B cell (primary cell): Measurements from ENCODE around the gene HOXB9.

Experiments used
- EZH2 ChIP-seq: IDR thresholded peaks from 2 replicates; pipeline ENCODE4 v1.6.1; 2012; ENCODE audit warnings: borderline replicate concordance, low read depth, mild to moderate bottlenecking, moderate library complexity, low read length; ENCODE audit not compliant: insufficient read depth, poor library complexity, severe bottlenecking
- TF ChIP-seq, protein P1 (sequence below): fragments of 200-600 bp; IDR thresholded peaks from one replicate; pipeline ENCODE4 v1.8.0; 2022; ENCODE audit warnings: antibody characterized with exemption, mild to moderate bottlenecking

DNA sequence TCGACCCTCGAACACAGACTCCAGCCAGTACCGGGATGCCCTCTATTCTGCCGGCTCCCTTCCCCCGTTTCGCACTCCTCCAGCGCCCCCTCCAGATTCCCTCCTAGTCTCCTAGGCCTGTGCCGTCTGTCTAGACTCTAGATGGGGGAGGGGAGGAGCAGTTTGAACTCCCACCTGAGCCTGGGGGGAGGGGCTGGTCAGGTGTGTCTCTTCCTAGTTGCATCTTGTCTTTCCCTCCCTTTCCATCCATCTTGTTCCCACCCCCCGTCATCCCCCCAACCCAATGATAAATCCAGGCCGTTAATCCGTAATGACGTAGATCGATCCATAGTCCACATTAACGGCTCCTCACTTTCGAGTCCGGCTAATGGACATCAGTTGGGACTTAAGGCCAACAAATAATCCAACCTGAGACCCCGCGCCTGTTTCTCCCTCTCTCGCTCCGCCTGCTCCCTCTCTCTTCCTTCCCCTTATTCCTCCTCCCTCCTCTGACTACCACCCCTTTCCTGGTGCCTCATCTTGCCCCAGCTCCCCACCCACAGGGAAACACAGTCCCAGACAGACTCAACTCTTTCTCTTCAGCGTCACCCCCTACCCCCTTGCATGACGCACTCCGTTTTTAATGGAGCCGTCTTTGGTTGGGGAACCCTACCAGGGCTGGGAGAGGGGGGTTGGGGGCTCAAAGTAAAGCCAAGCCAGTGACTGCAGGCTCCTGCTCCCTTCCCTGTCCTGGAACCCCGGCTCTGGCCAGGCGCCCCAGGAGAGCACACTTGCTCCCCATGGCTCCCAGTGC, 29.2 kb downstream of the HOXB9 start:
- TF ChIP-seq, protein P1, sequence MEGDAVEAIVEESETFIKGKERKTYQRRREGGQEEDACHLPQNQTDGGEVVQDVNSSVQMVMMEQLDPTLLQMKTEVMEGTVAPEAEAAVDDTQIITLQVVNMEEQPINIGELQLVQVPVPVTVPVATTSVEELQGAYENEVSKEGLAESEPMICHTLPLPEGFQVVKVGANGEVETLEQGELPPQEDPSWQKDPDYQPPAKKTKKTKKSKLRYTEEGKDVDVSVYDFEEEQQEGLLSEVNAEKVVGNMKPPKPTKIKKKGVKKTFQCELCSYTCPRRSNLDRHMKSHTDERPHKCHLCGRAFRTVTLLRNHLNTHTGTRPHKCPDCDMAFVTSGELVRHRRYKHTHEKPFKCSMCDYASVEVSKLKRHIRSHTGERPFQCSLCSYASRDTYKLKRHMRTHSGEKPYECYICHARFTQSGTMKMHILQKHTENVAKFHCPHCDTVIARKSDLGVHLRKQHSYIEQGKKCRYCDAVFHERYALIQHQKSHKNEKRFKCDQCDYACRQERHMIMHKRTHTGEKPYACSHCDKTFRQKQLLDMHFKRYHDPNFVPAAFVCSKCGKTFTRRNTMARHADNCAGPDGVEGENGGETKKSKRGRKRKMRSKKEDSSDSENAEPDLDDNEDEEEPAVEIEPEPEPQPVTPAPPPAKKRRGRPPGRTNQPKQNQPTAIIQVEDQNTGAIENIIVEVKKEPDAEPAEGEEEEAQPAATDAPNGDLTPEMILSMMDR = no peak
- no peak for TF ChIP-seq EZH2
